ENCODE measurements around the gene KCTD1.

GRCh38 chr18:26489191-26489590, 59.2 kb downstream of the KCTD1 start:
- TF ChIP-seq CTCF (IDR thresholded peaks at IDR 0.05; ENCODE audit: insufficient read depth, low read depth, low read length) = no peak
- TF ChIP-seq EZH2 (IDR thresholded peaks at IDR 0.05; ENCODE audit: insufficient read depth, low read length) = no peak

All from astrocyte (in vitro differentiated cells and primary cell).